SK-N-MC (cell line): ENCODE data around the gene NUTM2A.
"Not testable (repeated sequence)": the region's sequence is repeated elsewhere in the genome, so short reads cannot be mapped to it uniquely, and the experiment has no call there.

Experiments
- DNase-seq: peaks from one replicate; pipeline ENCODE4 v3.0.0-alpha.2; 2011; ENCODE audit warnings: low read depth, low spot score
- H3K27ac ChIP-seq: fragments of 200-600 bp; sonication (generic); 2 replicates; pipeline ENCODE4 v1.5.1; 2016; ENCODE audit warnings: mixed run types
- H3K36me3 ChIP-seq: fragments of 200-600 bp; sonication (generic); 2 replicates; pipeline ENCODE4 v1.6.1; 2017; ENCODE audit warnings: antibody characterized with exemption, low read length, mixed read lengths; ENCODE audit not compliant: insufficient read depth
- H3K4me3 ChIP-seq: fragments of 200-600 bp; sonication (generic); 2 replicates; pipeline ENCODE4 v1.5.1; 2016
- H3K9ac ChIP-seq: fragments of 200-600 bp; sonication (generic); 2 replicates; pipeline ENCODE4 v1.8.0; 2017; ENCODE audit warnings: mixed run types, mixed read lengths; ENCODE audit not compliant: insufficient read length
- H3K9me3 ChIP-seq: fragments of 200-600 bp; sonication (generic); 2 replicates; pipeline ENCODE4 v1.6.1; 2017; ENCODE audit warnings: low read depth, mild to moderate bottlenecking, antibody characterized with exemption, low read length, moderate library complexity, mixed read lengths

The NUTM2A gene

DNA sequence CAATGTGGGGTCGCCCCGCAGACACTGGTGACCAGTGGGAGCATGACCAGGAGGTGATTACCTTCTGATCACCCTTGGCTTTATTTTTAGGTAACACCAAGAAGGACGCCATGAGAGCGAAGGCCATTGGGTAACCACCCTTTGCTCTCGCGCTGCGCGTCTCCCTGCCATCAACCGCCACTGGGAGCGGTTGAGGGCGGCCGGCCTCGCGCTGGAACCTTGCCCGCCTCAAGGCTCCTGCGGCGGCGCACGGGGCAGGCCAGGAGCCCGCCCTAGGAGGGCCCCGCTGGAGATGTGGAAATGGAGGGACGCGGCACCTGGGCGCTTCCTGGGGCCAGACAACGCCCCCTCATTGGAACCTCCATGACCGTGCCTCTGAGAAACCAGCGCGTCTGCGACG lies 2.5 kb upstream of the NUTM2A start:
- H3K4me3 ChIP-seq, H3K36me3 ChIP-seq, H3K27ac ChIP-seq, DNase-seq, H3K9ac ChIP-seq, H3K9me3 ChIP-seq: not testable (repeated sequence)

DNA sequence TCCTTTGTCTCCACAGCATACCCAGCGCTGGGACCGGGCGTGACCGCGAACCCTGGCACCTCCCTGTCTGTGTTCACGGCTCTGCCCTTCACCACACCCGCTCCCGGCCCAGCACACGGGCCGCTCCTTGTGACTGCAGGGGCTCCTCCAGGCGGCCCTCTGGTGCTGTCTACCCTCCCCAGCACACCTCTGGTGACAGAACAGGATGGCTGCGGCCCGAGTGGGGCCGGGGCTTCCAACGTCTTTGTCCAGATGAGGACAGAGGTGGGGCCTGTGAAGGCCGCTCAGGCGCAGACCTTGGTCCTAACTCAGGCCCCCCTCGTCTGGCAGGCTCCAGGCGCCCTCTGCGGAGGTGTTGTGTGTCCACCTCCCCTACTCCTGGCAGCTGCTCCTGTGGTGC lies 3.0 kb downstream of the NUTM2A start:
- DNase-seq, H3K27ac ChIP-seq, H3K4me3 ChIP-seq, H3K36me3 ChIP-seq, H3K9ac ChIP-seq, H3K9me3 ChIP-seq: not testable (repeated sequence)

DNA sequence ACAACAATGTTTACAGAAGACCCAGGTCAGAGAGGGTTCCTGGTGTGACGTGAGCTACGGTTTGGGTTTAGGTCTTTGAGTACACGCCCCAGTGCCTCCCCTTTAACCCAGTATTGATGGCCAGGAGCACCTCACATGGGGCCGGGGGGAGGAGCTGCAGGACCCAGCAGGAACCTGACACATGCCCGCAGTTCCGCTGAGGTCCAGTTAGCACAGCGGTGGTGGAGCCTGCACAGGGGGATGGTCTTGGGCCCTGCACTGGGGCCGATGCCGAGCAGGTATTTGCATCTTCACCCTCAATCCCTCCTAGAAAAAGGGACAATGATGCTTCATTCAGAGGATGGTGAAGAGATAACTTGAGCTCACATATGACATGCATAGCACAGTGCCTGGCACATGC lies 4.0 kb downstream of the NUTM2A start:
- DNase-seq, H3K9ac ChIP-seq, H3K9me3 ChIP-seq, H3K27ac ChIP-seq, H3K36me3 ChIP-seq, H3K4me3 ChIP-seq: not testable (repeated sequence)

DNA sequence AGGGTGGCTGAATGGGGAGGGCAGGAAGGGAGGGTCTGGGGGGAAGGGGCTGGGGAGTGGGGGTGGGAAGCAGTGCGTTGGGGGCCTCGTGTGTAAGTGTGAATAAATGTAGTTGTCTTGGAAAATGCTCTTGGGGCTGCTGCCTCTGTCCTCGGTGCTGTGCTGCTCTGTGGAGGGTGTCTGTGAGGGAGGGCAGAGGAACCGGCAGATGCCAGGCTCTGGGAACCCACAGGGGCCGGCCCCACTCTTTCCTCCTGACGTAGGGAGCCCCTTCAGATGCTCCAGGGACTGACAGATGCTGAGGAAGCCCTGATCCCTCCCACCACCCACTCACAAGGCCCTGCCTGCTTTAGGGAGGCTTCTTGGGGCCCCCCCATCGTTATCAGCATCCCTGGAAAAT lies 9.6 kb downstream of the NUTM2A start:
- not testable (repeated sequence) for H3K4me3 ChIP-seq, DNase-seq

DNA sequence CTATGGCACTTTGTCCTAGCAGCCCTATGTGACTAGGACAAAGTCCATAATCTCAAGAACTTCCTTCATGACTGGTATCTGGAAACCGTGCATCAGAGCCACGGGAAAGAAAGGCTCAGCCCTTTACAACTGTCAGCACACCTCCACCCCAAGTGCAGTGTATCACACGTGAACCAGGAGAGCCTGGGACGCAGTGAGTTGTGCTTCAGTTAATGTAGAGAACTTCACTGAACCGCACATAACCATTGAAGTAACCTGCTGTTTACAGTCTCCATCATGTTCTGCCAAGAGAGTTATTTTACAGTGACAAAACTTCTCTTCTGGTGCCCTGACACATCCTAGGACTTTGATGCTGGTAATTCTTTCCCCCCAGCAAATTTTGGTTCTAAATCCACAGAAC lies 12.0 kb downstream of the NUTM2A start:
- H3K36me3 ChIP-seq, H3K4me3 ChIP-seq, H3K9ac ChIP-seq, DNase-seq, H3K27ac ChIP-seq, H3K9me3 ChIP-seq: not testable (repeated sequence)

More for the DNA sequence above, 9.6 kb downstream of the NUTM2A start:
- H3K27ac ChIP-seq, H3K9ac ChIP-seq, H3K36me3 ChIP-seq, H3K9me3 ChIP-seq: not testable (repeated sequence)

DNA sequence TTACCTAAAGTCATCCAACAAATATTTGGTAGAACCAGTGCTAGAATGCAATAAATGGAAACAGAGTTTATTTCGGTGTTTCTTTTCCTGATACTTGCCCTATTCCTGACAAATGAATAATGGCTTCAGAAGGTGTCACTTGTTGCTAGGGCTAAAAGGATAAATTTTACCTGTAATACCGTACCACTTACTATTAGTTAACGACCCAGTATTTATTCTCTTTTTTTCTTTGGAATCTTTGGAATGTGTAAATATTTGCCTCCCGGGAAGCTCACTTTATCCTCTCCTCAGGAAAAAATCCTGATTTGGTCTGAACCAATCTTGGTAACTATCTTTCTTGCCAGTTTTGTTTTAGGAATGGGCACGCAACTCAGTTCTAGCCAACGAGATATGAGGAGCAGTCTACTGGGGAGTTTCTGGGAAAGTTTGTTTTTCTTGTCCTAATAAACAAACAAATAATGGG lies 14.1 kb downstream of the NUTM2A start:
- H3K9me3 ChIP-seq, DNase-seq, H3K27ac ChIP-seq, H3K9ac ChIP-seq, H3K36me3 ChIP-seq, H3K4me3 ChIP-seq: not testable (repeated sequence)

DNA sequence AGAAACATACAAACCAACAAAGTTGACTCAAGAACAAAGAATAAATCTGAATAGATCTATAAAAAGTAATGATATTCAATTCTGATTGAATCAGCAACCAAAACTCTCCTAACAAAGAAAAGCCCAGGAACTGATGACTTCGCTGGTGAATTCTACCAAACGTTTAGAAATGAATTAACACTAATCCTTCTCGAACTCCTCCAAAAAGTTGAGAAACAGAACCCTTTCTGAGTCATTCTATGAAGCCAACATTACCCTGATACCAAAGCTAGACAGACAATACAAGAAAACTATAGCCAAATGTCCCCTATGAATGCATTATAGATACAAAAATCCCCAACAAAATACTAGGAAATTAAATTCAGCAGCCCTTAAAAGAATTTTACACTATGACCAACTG lies 16.9 kb downstream of the NUTM2A start:
- H3K27ac ChIP-seq, DNase-seq, H3K9me3 ChIP-seq, H3K36me3 ChIP-seq, H3K9ac ChIP-seq, H3K4me3 ChIP-seq: not testable (repeated sequence)

DNA sequence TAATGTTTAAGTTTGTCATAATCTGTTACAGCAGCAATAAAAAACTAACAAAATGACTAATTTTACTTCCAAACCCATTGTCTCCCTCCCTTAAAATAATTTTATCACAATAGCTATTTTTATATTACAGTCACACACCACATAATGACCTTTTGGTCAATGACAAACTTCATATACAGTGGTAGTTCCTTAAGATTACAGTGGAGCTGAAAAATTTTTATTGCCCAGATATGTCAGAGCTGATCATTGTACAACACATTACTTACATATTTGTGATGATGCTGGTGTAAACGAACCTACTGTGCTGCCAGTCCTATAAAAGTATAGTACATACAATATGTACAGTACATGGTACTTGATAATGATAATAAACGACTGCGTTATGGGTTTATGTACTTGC lies 22.1 kb downstream of the NUTM2A start:
- not testable (repeated sequence) for DNase-seq

DNA sequence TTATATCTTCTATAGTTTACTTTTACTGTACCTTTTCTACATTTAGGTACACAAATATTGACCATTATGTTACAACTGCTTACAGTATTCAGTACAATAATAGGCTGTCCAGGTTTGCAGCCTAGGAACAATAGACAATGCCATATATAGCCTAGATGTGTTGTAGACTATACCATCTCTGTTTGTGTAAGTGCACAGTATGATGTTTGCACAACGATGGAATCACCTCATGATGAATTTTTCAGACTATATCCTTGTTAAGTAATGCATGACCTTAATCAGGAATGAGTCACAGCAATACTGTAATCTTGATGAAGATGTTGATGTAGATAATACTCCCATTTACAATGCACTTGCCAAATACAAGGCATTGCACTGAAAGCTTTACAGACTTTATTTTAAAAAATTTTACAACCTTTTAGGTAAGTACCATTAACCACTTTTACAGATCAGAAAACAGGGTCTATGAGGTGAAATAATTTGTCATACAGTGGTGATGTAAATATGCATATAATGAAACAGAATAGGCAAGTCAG lies 23.6 kb downstream of the NUTM2A start:
- H3K9ac ChIP-seq, DNase-seq, H3K36me3 ChIP-seq, H3K27ac ChIP-seq, H3K9me3 ChIP-seq, H3K4me3 ChIP-seq: not testable (repeated sequence)

More for the DNA sequence above, 22.1 kb downstream of the NUTM2A start:
- H3K27ac ChIP-seq, H3K4me3 ChIP-seq, H3K36me3 ChIP-seq, H3K9ac ChIP-seq, H3K9me3 ChIP-seq: not testable (repeated sequence)

DNA sequence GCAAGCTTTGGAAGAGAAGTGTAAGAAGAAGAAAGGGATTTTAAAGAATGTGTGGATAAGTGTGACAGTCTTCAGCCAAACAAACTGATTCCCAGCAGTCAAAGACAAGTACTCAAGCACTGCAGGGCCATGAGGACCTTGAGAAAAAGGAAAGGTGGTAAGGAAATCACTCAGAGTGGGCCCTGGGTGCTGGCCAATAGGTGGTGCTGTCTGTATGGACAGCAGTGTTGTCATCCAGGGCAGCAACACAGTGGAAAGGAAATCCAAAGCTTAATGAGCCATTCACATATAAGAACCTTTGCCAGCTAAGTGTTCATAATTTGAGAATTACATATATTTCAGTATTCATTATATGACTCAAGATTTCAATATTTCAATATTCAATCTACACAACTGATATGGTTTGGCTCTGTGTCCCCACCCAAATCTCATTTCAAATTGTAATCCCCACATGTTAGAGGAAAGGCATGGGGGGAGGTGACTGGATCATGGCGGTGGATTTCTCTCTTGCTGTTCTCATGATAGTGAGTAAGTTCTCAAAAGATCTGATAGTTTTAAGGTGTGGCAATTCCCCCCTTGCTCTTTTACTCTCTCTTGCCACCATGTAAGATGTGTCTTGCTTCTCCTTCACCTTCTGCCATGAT lies 55.6 kb downstream of the NUTM2A start:
- H3K9ac ChIP-seq, H3K9me3 ChIP-seq, H3K4me3 ChIP-seq, H3K36me3 ChIP-seq, DNase-seq, H3K27ac ChIP-seq: not testable (repeated sequence)
